T-helper 2 cell treated with Interferon-gamma antibody and Interleukin-4, amounts not matched to agents 5 μg/mL and 100 μg/mL, for 36 hours (primary cell): ENCODE results near the gene CNR2.
A peak's percentile ranks its signal among the peaks of the same experiment; 100 is the strongest.

ENCODE experiments used
- DNase-seq: peaks from one replicate; pipeline ENCODE4 v3.0.0; 2021; ENCODE audit warnings: low spot score
- H3K27ac Mint-ChIP-seq: one replicate; pipeline ENCODE4 v1.8.0; 2021; ENCODE audit warnings: mild to moderate bottlenecking, mixed read lengths
- H3K27me3 Mint-ChIP-seq: one replicate; pipeline ENCODE4 v1.8.0; 2021; ENCODE audit warnings: low read depth, mixed read lengths
- H3K36me3 Mint-ChIP-seq: one replicate; pipeline ENCODE4 v1.8.0; 2021; ENCODE audit warnings: low read depth, mixed read lengths
- H3K4me1 Mint-ChIP-seq: one replicate; pipeline ENCODE4 v1.8.0; 2021; ENCODE audit warnings: low read depth, mixed read lengths
- H3K4me3 Mint-ChIP-seq: one replicate; pipeline ENCODE4 v1.8.0; 2022; ENCODE audit warnings: mild to moderate bottlenecking, moderate library complexity, mixed read lengths
- H3K9me3 Mint-ChIP-seq: one replicate; pipeline ENCODE4 v1.8.0; 2021; ENCODE audit warnings: mixed read lengths

The CNR2 gene

GRCh38 chr1:23928789-23929188, 15.6 kb upstream of the CNR2 start:
- Mint-ChIP-seq H3K9me3 (no peaks in the 10 kb centered on the region), H3K27ac (no peak overlapping the region), H3K4me1 (no peaks in the 10 kb centered on the region), H3K36me3 (no peaks in the 10 kb centered on the region), H3K27me3 (peaks cover 9% of the 10 kb centered on the region), H3K4me3 (no peak overlapping the region)
- DNase-seq: no peak

GRCh38 chr1:23927097-23927496, 13.9 kb upstream of the CNR2 start:
- no peaks in the 10 kb centered on the region for H3K36me3 Mint-ChIP-seq
- H3K4me3 Mint-ChIP-seq: no peak overlapping the region
- no peak overlapping the region for H3K27ac Mint-ChIP-seq
- no peaks in the 10 kb centered on the region for H3K4me1 Mint-ChIP-seq
- peaks cover 10% of the 10 kb centered on the region for H3K27me3 Mint-ChIP-seq
- H3K9me3 Mint-ChIP-seq: no peaks in the 10 kb centered on the region
- DNase-seq: no peak

- Mint-ChIP-seq H3K9me3 (no peaks in the 10 kb centered on the region), H3K27me3 (peaks cover 5% of the 10 kb centered on the region), H3K36me3 (no peaks in the 10 kb centered on the region), H3K4me1 (peaks cover 2% of the 10 kb centered on the region), H3K27ac (no peak overlapping the region), H3K4me3 (no peak overlapping the region)
- no peak for DNase-seq
Measured at GRCh38 chr1:23925279-23925678, 12.1 kb upstream of the CNR2 start.

GRCh38 chr1:23924601-23925000, 11.4 kb upstream of the CNR2 start:
- Mint-ChIP-seq H3K36me3 (no peaks in the 10 kb centered on the region), H3K27ac (no peak overlapping the region)

GRCh38 chr1:23923592-23924499, 10.7 kb upstream of the CNR2 start:
- peaks cover 5% of the 10 kb centered on the region for H3K27me3 Mint-ChIP-seq
- no peak overlapping the region for H3K4me3 Mint-ChIP-seq
- H3K4me1 Mint-ChIP-seq: peaks cover 6% of the 10 kb centered on the region
- DNase-seq: no peak
- no peaks in the 10 kb centered on the region for H3K9me3 Mint-ChIP-seq
- H3K36me3 Mint-ChIP-seq: no peaks in the 10 kb centered on the region
- H3K27ac Mint-ChIP-seq: no peak overlapping the region

More at GRCh38 chr1:23924601-23925000, 11.4 kb upstream of the CNR2 start:
- H3K4me3 Mint-ChIP-seq: no peak overlapping the region
- peaks cover 6% of the 10 kb centered on the region for H3K4me1 Mint-ChIP-seq
- H3K9me3 Mint-ChIP-seq: no peaks in the 10 kb centered on the region
- peaks cover 5% of the 10 kb centered on the region for H3K27me3 Mint-ChIP-seq
- no peak for DNase-seq

- Mint-ChIP-seq H3K4me3 (no peak overlapping the region), H3K36me3 (no peaks in the 10 kb centered on the region), H3K4me1 (peaks cover 6% of the 10 kb centered on the region), H3K9me3 (no peaks in the 10 kb centered on the region), H3K27ac (no peak overlapping the region), H3K27me3 (peaks cover 5% of the 10 kb centered on the region)
- no peak for DNase-seq
Measured at GRCh38 chr1:23922321-23922943, 9.3 kb upstream of the CNR2 start.

- Mint-ChIP-seq H3K4me3 (no peak overlapping the region), H3K27ac (no peak overlapping the region), H3K4me1 (peaks cover 17% of the 10 kb centered on the region), H3K9me3 (no peaks in the 10 kb centered on the region), H3K27me3 (no peaks in the 10 kb centered on the region), H3K36me3 (no peaks in the 10 kb centered on the region)
- peak; percentile 38 for DNase-seq
Measured at GRCh38 chr1:23916209-23917131, 3.3 kb upstream of the CNR2 start.

- H3K36me3 Mint-ChIP-seq: no peaks in the 10 kb centered on the region
- no peaks in the 10 kb centered on the region for H3K9me3 Mint-ChIP-seq
- peaks cover 24% of the 10 kb centered on the region for H3K4me1 Mint-ChIP-seq
- H3K27ac Mint-ChIP-seq: no peak overlapping the region
- H3K27me3 Mint-ChIP-seq: no peaks in the 10 kb centered on the region
- no peak overlapping the region for H3K4me3 Mint-ChIP-seq
- DNase-seq: no peak
Measured at GRCh38 chr1:23915466-23915865, 2.3 kb upstream of the CNR2 start.

- Mint-ChIP-seq H3K36me3 (no peaks in the 10 kb centered on the region), H3K9me3 (no peaks in the 10 kb centered on the region), H3K27me3 (no peaks in the 10 kb centered on the region), H3K4me1 (peaks cover 25% of the 10 kb centered on the region), H3K27ac (no peak overlapping the region), H3K4me3 (no peak overlapping the region)
- no peak for DNase-seq
Measured at GRCh38 chr1:23914921-23915320, 1.8 kb upstream of the CNR2 start.

- Mint-ChIP-seq H3K36me3 (no peaks in the 10 kb centered on the region), H3K4me3 (no peak overlapping the region), H3K27me3 (no peaks in the 10 kb centered on the region), H3K9me3 (no peaks in the 10 kb centered on the region), H3K27ac (peak overlapping the region; percentile 19), H3K4me1 (peaks cover 34% of the 10 kb centered on the region)
- DNase-seq: no peak
Measured at GRCh38 chr1:23911921-23912320, 1.2 kb downstream of the CNR2 start.

GRCh38 chr1:23910553-23911246, 2.5 kb downstream of the CNR2 start:
- Mint-ChIP-seq H3K4me1 (peaks cover 35% of the 10 kb centered on the region), H3K4me3 (peak overlapping the region; percentile 49), H3K27me3 (no peaks in the 10 kb centered on the region), H3K9me3 (no peaks in the 10 kb centered on the region), H3K27ac (peak overlapping the region; percentile 27), H3K36me3 (no peaks in the 10 kb centered on the region)
- no peak for DNase-seq

- Mint-ChIP-seq H3K4me3 (peak overlapping the region; percentile 32), H3K27ac (no peak overlapping the region), H3K27me3 (no peaks in the 10 kb centered on the region), H3K36me3 (no peaks in the 10 kb centered on the region), H3K9me3 (no peaks in the 10 kb centered on the region), H3K4me1 (peaks cover 38% of the 10 kb centered on the region)
- no peak for DNase-seq
Measured at GRCh38 chr1:23910144-23910543, 3.0 kb downstream of the CNR2 start.

- DNase-seq: no peak
- Mint-ChIP-seq H3K4me1 (peaks cover 43% of the 10 kb centered on the region), H3K9me3 (no peaks in the 10 kb centered on the region), H3K27me3 (peaks cover 2% of the 10 kb centered on the region), H3K4me3 (peak overlapping the region; percentile 2), H3K27ac (peak overlapping the region; percentile 72), H3K36me3 (no peaks in the 10 kb centered on the region)
Measured at GRCh38 chr1:23909412-23909811, 3.8 kb downstream of the CNR2 start.
